Liver (tissue), 3 donors: Measurements from ENCODE around the gene ISG15.

Experiments
- ATF3 ChIP-seq: IDR thresholded peaks from 2 replicates; pipeline ENCODE4 v1.6.1; 2016; ENCODE audit warnings: antibody characterized with exemption
- EGR1 ChIP-seq, 2 donors: IDR thresholded peaks; 2 replicates each; pipeline ENCODE4 v1.6.1; 2016 to 2018; ENCODE audit warnings: antibody characterized with exemption in 2 of 2, low read depth in 2 of 2
- FOXA1 ChIP-seq: IDR thresholded peaks from 2 replicates; pipeline ENCODE4 v1.6.1; 2016; ENCODE audit warnings: antibody characterized with exemption
- GABPA ChIP-seq, 2 donors: IDR thresholded peaks in 1 of 2; conservative IDR thresholded peaks in 1 of 2; 2 replicates each; pipeline ENCODE4 v1.6.1; 2016; ENCODE audit warnings: antibody characterized with exemption in 2 of 2, mild to moderate bottlenecking in 1 of 2, moderate library complexity in 1 of 2
- JUND ChIP-seq, 2 donors: IDR thresholded peaks; 2 replicates each; pipeline ENCODE4 v1.6.1; 2016; ENCODE audit warnings: antibody characterized with exemption in 2 of 2
- RAD21 ChIP-seq, 2 donors: IDR thresholded peaks; 2 replicates each; pipeline ENCODE4 v1.6.1; 2016; ENCODE audit warnings: antibody characterized with exemption in 2 of 2, mild to moderate bottlenecking in 2 of 2
- REST ChIP-seq: IDR thresholded peaks from 2 replicates; pipeline ENCODE4 v1.6.1; 2016; ENCODE audit warnings: antibody characterized with exemption, mild to moderate bottlenecking
- SP1 ChIP-seq: IDR thresholded peaks from 2 replicates; pipeline ENCODE4 v1.6.1; 2018; ENCODE audit warnings: antibody characterized with exemption, mild to moderate bottlenecking
- TAF1 ChIP-seq: conservative IDR thresholded peaks from 2 replicates; pipeline ENCODE4 v1.6.1; 2016; ENCODE audit warnings: antibody characterized with exemption, mild to moderate bottlenecking
- ZBTB33 ChIP-seq: IDR thresholded peaks from 2 replicates; pipeline ENCODE4 v1.6.1; 2016; ENCODE audit warnings: antibody characterized with exemption
- TF ChIP-seq, protein P1 (sequence below): fragments of 150-350 bp; IDR thresholded peaks from 2 replicates; pipeline ENCODE4 v1.5.1; 2017; ENCODE audit warnings: improper control_type of control experiment, low read depth, low read length; ENCODE audit not compliant: missing input control
- TF ChIP-seq, protein P2 (sequence below): IDR thresholded peaks from 2 replicates; pipeline ENCODE4 v1.6.1; 2016; ENCODE audit warnings: antibody characterized with exemption
- donor health status: healthy.
- donor health status: healthy.

DNA sequence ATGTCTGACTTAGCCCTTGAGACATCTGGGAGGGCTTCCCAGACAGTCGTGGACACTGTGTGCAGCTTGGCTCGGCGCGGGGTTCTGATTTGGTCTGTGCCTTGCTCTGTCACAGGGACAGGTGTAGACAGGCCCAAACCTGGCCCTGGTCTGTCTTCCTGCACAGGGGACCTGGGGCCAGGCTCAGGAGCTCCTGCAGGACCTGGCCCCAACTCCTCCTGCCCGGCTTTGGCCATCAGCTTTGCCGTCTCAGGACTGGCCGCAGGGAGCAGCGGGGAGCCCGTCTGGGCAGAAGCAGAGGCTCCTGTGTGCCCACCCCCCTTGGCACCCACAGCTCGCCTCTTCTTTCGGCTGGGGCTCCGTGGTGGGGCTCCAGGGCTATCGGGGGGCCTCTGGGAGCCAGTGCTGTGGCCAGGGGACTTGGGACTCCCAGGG is 33.1 kb upstream of the ISG15 start:
- TF ChIP-seq EGR1 (IDR thresholded peaks at IDR 0.05; ENCODE audit: low read depth in 2 of 2) (no peak), ATF3 (no peak), FOXA1 (no peak), SP1 (no peak), TAF1 (no peak), REST (no peak), JUND (IDR thresholded peaks at IDR 0.05) (no peak), RAD21 (IDR thresholded peaks at IDR 0.05) (no peak), GABPA (IDR thresholded peaks at IDR 0.05 in 1 of 2, conservative IDR thresholded peaks at IDR 0.05 in 1 of 2) (no peak), ZBTB33 (no peak)
- TF ChIP-seq, protein P1, sequence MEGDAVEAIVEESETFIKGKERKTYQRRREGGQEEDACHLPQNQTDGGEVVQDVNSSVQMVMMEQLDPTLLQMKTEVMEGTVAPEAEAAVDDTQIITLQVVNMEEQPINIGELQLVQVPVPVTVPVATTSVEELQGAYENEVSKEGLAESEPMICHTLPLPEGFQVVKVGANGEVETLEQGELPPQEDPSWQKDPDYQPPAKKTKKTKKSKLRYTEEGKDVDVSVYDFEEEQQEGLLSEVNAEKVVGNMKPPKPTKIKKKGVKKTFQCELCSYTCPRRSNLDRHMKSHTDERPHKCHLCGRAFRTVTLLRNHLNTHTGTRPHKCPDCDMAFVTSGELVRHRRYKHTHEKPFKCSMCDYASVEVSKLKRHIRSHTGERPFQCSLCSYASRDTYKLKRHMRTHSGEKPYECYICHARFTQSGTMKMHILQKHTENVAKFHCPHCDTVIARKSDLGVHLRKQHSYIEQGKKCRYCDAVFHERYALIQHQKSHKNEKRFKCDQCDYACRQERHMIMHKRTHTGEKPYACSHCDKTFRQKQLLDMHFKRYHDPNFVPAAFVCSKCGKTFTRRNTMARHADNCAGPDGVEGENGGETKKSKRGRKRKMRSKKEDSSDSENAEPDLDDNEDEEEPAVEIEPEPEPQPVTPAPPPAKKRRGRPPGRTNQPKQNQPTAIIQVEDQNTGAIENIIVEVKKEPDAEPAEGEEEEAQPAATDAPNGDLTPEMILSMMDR, result no peak
- TF ChIP-seq, protein P2, sequence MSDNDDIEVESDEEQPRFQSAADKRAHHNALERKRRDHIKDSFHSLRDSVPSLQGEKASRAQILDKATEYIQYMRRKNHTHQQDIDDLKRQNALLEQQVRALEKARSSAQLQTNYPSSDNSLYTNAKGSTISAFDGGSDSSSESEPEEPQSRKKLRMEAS, result no peak
